HepG2 (cell line): ENCODE measurements around the gene ABCC1. TPM values are rescaled to one million over a fixed set of nuclear protein-coding genes. Genes with fewer than 3 reads are reported as not detected.

Experiments
- ESRRA ChIP-seq: sonication (generic); formaldehyde crosslinking; IDR thresholded peaks from 2 replicates; pipeline ENCODE4 v1.5.1; 2020; ENCODE audit warnings: mild to moderate bottlenecking, low read depth, missing genetic modification reagents
- FOSL1 ChIP-seq: sonication (generic); formaldehyde crosslinking; IDR thresholded peaks from 2 replicates; pipeline ENCODE4 v1.9.0; 2021; ENCODE audit warnings: missing genetic modification reagents, borderline replicate concordance
- HOXA7 ChIP-seq: sonication (generic); formaldehyde crosslinking; IDR thresholded peaks from 2 replicates; pipeline ENCODE4 v1.8.1; 2022; ENCODE audit warnings: mild to moderate bottlenecking, missing genetic modification reagents, moderate library complexity
- IRX3 ChIP-seq: sonication (generic); formaldehyde crosslinking; IDR thresholded peaks from 2 replicates; pipeline ENCODE4 v1.8.1; 2023; ENCODE audit warnings: mild to moderate bottlenecking, low read depth, missing genetic modification reagents, borderline replicate concordance
- MTA1 ChIP-seq: sonication (generic); formaldehyde crosslinking; IDR thresholded peaks from 2 replicates; pipeline ENCODE4 v1.4.0; 2020; ENCODE audit warnings: missing genetic modification reagents, mild to moderate bottlenecking, borderline replicate concordance
- NCOA1 ChIP-seq: sonication (generic); formaldehyde crosslinking; IDR thresholded peaks from 2 replicates; pipeline ENCODE4 v1.9.0; 2021; ENCODE audit warnings: missing genetic modification reagents
- POLR2A ChIP-seq, 2 experiments: IDR thresholded peaks; 2 replicates each; pipeline ENCODE4 v1.6.1; 2011; ENCODE audit warnings: low read depth in 2 of 2, low read length in 2 of 2, mild to moderate bottlenecking in 1 of 2, moderate library complexity in 1 of 2; ENCODE audit not compliant: insufficient read depth in 1 of 2
- ZBTB1 ChIP-seq: sonication (generic); formaldehyde crosslinking; IDR thresholded peaks from 2 replicates; pipeline ENCODE4 v1.4.0; 2020; ENCODE audit warnings: missing genetic modification reagents, borderline replicate concordance
- ZNF205 ChIP-seq: IDR thresholded peaks from 2 replicates; pipeline ENCODE4 v1.6.1; 2018; ENCODE audit warnings: missing biosample characterization, missing genetic modification reagents
- ZNF317 ChIP-seq: sonication (generic); formaldehyde crosslinking; IDR thresholded peaks from 2 replicates; pipeline ENCODE4 v1.5.0; 2020; ENCODE audit warnings: mild to moderate bottlenecking, missing genetic modification reagents
- ZSCAN29 ChIP-seq: sonication (generic); formaldehyde crosslinking; conservative IDR thresholded peaks from 2 replicates; pipeline ENCODE4 v1.4.0; 2020; ENCODE audit warnings: mild to moderate bottlenecking, missing genetic modification reagents
- ZSCAN30 ChIP-seq: sonication (generic); formaldehyde crosslinking; IDR thresholded peaks from 2 replicates; pipeline ENCODE4 v1.5.0; 2020; ENCODE audit warnings: mild to moderate bottlenecking, missing genetic modification reagents
- polyA plus RNA-seq, 8 experiments: library from polyadenylated mRNA; depleted of rRNA in 3 of 8; stranded (reverse) in 7 of 8; unstranded in 1 of 8; fragments of >200 nt; fragmentation: Illumina TruSeq in 4 of 8; extraction: Trizol in 4 of 8; gene quantifications; 2 replicates each; pipeline versions ENCODE4 v1.2.1 to v1.2.3, GENCODE V29; 2011 to 2016; ENCODE audit warnings: low read depth in 4 of 8, missing spikeins in 1 of 8, mixed read lengths in 1 of 8; ENCODE audit not compliant: insufficient read depth in 1 of 8
- total RNA-seq, 5 experiments: library from RNA; depleted of rRNA; stranded (reverse); fragments of >200 nt; fragmentation: Illumina TruSeq; extraction: Trizol; gene quantifications; 2 replicates each; pipeline ENCODE4 v1.2.3, GENCODE V29; 2016; ENCODE audit warnings: low read depth in 1 of 5
- TF ChIP-seq, protein P1 (sequence below): fragments of 450-650 bp; IDR thresholded peaks from 2 replicates; pipeline ENCODE4 v1.6.1; 2017; ENCODE audit warnings: mild to moderate bottlenecking
- TF ChIP-seq, protein P2 (sequence below), 2 experiments: sonication (generic) in 1 of 2; formaldehyde crosslinking in 1 of 2; IDR thresholded peaks; 2 replicates each; pipeline versions ENCODE4 v1.6.1 to v1.9.0; 2014 to 2022; ENCODE audit warnings: antibody characterized with exemption in 1 of 2, borderline replicate concordance in 1 of 2, inconsistent platforms in 1 of 2, low read depth in 1 of 2, missing genetic modification reagents in 1 of 2
- TF ChIP-seq, protein P3 (sequence below): sonication (generic); formaldehyde crosslinking; IDR thresholded peaks from 2 replicates; pipeline ENCODE4 v1.4.0; 2020; ENCODE audit warnings: missing genetic modification reagents

The ABCC1 gene
- total and polyA plus RNA-seq, 2 of the 13 experiments (the other 11 are each of a cell fraction or from before 2014, with no cell fraction given): 13.0 to 30.6 TPM

DNA sequence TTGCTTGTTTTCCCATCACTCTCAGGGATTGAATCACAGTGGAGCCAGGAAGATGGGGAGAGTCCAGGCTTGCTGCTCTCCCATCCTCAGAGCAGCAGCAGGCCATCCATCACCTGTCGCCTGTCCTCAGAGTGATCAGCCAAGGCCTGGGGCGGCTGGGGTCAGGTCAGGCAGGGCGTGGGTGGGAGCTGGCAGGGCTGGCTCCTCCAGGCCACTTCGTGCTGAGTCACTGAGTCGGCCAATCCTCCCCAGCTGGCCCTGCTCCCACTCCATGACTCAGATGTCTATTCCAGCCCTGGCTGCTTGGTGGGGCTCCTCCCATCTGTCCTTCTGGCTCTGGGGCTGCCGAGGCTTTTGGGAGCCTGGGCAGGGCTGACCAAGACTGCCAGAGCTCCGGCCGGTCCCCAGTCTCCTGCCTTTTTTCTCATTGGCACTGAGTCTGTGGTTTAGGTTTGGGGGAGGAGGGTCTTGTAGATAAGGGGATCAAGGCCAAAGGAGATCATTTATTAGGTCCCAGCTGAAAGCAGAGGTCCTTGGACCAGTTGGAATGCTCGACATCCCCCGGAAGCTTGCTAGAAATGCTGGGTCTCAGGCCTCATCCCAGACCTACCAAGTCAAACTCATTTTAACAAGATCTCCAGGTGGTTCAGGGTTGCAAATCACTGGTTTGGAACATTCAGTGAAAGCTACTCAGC lies 72.7 kb downstream of the ABCC1 start (continued):
- TF ChIP-seq, protein P1, sequence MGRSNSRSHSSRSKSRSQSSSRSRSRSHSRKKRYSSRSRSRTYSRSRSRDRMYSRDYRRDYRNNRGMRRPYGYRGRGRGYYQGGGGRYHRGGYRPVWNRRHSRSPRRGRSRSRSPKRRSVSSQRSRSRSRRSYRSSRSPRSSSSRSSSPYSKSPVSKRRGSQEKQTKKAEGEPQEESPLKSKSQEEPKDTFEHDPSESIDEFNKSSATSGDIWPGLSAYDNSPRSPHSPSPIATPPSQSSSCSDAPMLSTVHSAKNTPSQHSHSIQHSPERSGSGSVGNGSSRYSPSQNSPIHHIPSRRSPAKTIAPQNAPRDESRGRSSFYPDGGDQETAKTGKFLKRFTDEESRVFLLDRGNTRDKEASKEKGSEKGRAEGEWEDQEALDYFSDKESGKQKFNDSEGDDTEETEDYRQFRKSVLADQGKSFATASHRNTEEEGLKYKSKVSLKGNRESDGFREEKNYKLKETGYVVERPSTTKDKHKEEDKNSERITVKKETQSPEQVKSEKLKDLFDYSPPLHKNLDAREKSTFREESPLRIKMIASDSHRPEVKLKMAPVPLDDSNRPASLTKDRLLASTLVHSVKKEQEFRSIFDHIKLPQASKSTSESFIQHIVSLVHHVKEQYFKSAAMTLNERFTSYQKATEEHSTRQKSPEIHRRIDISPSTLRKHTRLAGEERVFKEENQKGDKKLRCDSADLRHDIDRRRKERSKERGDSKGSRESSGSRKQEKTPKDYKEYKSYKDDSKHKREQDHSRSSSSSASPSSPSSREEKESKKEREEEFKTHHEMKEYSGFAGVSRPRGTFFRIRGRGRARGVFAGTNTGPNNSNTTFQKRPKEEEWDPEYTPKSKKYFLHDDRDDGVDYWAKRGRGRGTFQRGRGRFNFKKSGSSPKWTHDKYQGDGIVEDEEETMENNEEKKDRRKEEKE: no peak
- TF ChIP-seq POLR2A (IDR thresholded peaks at IDR 0.05; ENCODE audit: insufficient read depth in 1 of 2, low read depth in 2 of 2, low read length in 2 of 2) (no peak; a peak in 1 of 4 replicates), ZSCAN30 (CRISPR knock-in tag) (no peak), MTA1 (CRISPR knock-in tag) (no peak), IRX3 (CRISPR knock-in tag) (no peak), ZSCAN29 (CRISPR knock-in tag) (no peak), NCOA1 (CRISPR knock-in tag) (no peak), HOXA7 (CRISPR knock-in tag) (no peak), ESRRA (CRISPR knock-in tag) (no peak), ZNF317 (CRISPR knock-in tag) (peak; percentile 93), ZNF205 (CRISPR knock-in tag) (0 out of 2 replicates have a peak, but pooled peaks have one; percentile 51), ZBTB1 (CRISPR knock-in tag) (no peak), FOSL1 (CRISPR knock-in tag) (peak; percentile 26; the same call in 1 of the 2 replicates)
- TF ChIP-seq, protein P2, sequence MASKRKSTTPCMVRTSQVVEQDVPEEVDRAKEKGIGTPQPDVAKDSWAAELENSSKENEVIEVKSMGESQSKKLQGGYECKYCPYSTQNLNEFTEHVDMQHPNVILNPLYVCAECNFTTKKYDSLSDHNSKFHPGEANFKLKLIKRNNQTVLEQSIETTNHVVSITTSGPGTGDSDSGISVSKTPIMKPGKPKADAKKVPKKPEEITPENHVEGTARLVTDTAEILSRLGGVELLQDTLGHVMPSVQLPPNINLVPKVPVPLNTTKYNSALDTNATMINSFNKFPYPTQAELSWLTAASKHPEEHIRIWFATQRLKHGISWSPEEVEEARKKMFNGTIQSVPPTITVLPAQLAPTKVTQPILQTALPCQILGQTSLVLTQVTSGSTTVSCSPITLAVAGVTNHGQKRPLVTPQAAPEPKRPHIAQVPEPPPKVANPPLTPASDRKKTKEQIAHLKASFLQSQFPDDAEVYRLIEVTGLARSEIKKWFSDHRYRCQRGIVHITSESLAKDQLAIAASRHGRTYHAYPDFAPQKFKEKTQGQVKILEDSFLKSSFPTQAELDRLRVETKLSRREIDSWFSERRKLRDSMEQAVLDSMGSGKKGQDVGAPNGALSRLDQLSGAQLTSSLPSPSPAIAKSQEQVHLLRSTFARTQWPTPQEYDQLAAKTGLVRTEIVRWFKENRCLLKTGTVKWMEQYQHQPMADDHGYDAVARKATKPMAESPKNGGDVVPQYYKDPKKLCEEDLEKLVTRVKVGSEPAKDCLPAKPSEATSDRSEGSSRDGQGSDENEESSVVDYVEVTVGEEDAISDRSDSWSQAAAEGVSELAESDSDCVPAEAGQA (IDR thresholded peaks at IDR 0.05; ENCODE audit: low read depth): no peak
- TF ChIP-seq, protein P2 (CRISPR knock-in tag; IDR thresholded peaks at IDR 0.05; ENCODE audit: borderline replicate concordance): no peak
- TF ChIP-seq, protein P3, sequence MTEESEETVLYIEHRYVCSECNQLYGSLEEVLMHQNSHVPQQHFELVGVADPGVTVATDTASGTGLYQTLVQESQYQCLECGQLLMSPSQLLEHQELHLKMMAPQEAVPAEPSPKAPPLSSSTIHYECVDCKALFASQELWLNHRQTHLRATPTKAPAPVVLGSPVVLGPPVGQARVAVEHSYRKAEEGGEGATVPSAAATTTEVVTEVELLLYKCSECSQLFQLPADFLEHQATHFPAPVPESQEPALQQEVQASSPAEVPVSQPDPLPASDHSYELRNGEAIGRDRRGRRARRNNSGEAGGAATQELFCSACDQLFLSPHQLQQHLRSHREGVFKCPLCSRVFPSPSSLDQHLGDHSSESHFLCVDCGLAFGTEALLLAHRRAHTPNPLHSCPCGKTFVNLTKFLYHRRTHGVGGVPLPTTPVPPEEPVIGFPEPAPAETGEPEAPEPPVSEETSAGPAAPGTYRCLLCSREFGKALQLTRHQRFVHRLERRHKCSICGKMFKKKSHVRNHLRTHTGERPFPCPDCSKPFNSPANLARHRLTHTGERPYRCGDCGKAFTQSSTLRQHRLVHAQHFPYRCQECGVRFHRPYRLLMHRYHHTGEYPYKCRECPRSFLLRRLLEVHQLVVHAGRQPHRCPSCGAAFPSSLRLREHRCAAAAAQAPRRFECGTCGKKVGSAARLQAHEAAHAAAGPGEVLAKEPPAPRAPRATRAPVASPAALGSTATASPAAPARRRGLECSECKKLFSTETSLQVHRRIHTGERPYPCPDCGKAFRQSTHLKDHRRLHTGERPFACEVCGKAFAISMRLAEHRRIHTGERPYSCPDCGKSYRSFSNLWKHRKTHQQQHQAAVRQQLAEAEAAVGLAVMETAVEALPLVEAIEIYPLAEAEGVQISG (CRISPR knock-in tag): 0 out of 2 replicates have a peak, but pooled peaks have one; percentile 18
